Sigmoid colon (tissue), 7 donors: ENCODE results near the gene OR2AJ1. TPM values are rescaled to one million over a fixed set of nuclear protein-coding genes. Genes with fewer than 3 reads are reported as not detected.
"Not testable (repeated sequence)": the region's sequence is repeated elsewhere in the genome, so short reads cannot be mapped to it uniquely, and the experiment has no call there.

Experiments
- DNase-seq: peaks from one replicate; pipeline ENCODE4 v3.0.0-alpha.2; 2019
- H3K27ac ChIP-seq, 4 donors: fragments of 200-600 bp; sonication (generic); one replicate each; pipeline ENCODE4 v1.5.1; 2016 to 2019; ENCODE audit warnings: mild to moderate bottlenecking in 1 of 4
- H3K27me3 ChIP-seq, 3 donors: fragments of 200-600 bp; sonication (generic); one replicate each; pipeline ENCODE4 v1.5.1; 2019; ENCODE audit warnings: mild to moderate bottlenecking in 1 of 3
- H3K36me3 ChIP-seq, 4 donors: fragments of 200-600 bp; sonication (generic); one replicate each; pipeline ENCODE4 v1.5.1; 2016 to 2019
- H3K4me1 ChIP-seq, 4 donors: fragments of 200-600 bp; sonication (generic); one replicate each; pipeline ENCODE4 v1.5.1; 2017 to 2019
- H3K4me3 ChIP-seq, 4 donors: fragments of 200-600 bp; sonication (generic); one replicate each; pipeline ENCODE4 v1.5.1; 2017 to 2019; ENCODE audit warnings: mild to moderate bottlenecking in 2 of 4, moderate library complexity in 1 of 4
- H3K9me3 ChIP-seq, 4 donors: fragments of 200-600 bp in 3 of 4; sonication (generic) in 3 of 4; one replicate each; pipeline versions ENCODE4 v1.5.1 to v1.6.1; 2013 to 2019
- CTCF ChIP-seq, 4 experiments: fragments of 450-650 bp in 3 of 4; fragments of 200-600 bp in 1 of 4; IDR thresholded peaks; one replicate each; pipeline ENCODE4 v1.5.1; 2016 to 2019; ENCODE audit warnings: antibody characterized with exemption in 4 of 4, mild to moderate bottlenecking in 3 of 4, moderate library complexity in 2 of 4
- EP300 ChIP-seq, 4 donors: sonication (generic); formaldehyde crosslinking; IDR thresholded peaks; one replicate each; pipeline ENCODE4 v1.6.1; 2017; ENCODE audit warnings: antibody characterized with exemption in 4 of 4
- POLR2A ChIP-seq, 2 donors: fragments of 450-650 bp; IDR thresholded peaks; one replicate each; pipeline ENCODE4 v1.6.1; 2016; ENCODE audit warnings: antibody characterized with exemption in 2 of 2, mild to moderate bottlenecking in 2 of 2, moderate library complexity in 2 of 2
- POLR2AphosphoS5 ChIP-seq, 4 donors: sonication (generic); formaldehyde crosslinking; IDR thresholded peaks; one replicate each; pipeline ENCODE4 v1.6.1; 2017; ENCODE audit warnings: antibody characterized with exemption in 4 of 4
- WGBS, 2 donors: extraction: QIAGEN DNeasy Blood & Tissue Kit; methylation state at CpG; one replicate each; pipeline ENCODE4 v1.1.7; 2013; 5-methylcytosine and 5-hydroxymethylcytosine counted together
- intact Hi-C: fragments of 100-400 bp; cut with DNase I; formaldehyde crosslinking; loops from one replicate; pipeline ENCODE4 v1.15.1; 2023
- polyA plus RNA-seq, 3 donors: library from polyadenylated mRNA; stranded (reverse); fragments of 200-250 nt; gene quantifications; one replicate each; pipeline ENCODE4 v1.2.3, GENCODE V29; 2013
- total RNA-seq, 4 donors: library from RNA; depleted of rRNA; stranded (reverse); fragments of >200 nt; gene quantifications; one replicate each; pipeline ENCODE4 v1.1.0, GENCODE V29; 2016
- donor health status: healthy with polysubstance abuse.
- donor health status: Bipolar disorder and iron deficiency.
- donor health status: healthy.

OR2AJ1 gene
- total and polyA plus RNA-seq, 7 donors, result not detected

GRCh38 chr1:247933989-247934388, 9.3 kb downstream of the OR2AJ1 start:
- intact Hi-C loops, result no loop called here

GRCh38 chr1:247935781-247936180, 11.1 kb downstream of the OR2AJ1 start:
- H3K9me3 ChIP-seq, result peaks cover 0 to 5% (median 0%) of the 10 kb centered on the region in 4 donors
- intact Hi-C loops, result no loop called here
- no peak overlapping the region for H3K4me3 ChIP-seq
- no peak overlapping the region for H3K27ac ChIP-seq
- TF ChIP-seq POLR2A (IDR thresholded peaks at IDR 0.05) (no peak), CTCF (IDR thresholded peaks at IDR 0.05) (no peak), EP300 (IDR thresholded peaks at IDR 0.05) (no peak), POLR2AphosphoS5 (IDR thresholded peaks at IDR 0.05) (no peak)
- WGBS, 2 donors, result 92 to 94% methylated on average over 9 of the region's 9 CpGs
- no peak for DNase-seq
- H3K27me3 ChIP-seq, result peaks cover 0 to 13% (median 0%) of the 10 kb centered on the region in 3 donors
- H3K36me3 ChIP-seq, result no peaks in the 10 kb centered on the region
- H3K4me1 ChIP-seq, result peaks cover 0 to 4% (median 0%) of the 10 kb centered on the region in 4 donors

More at GRCh38 chr1:247933989-247934388, 9.3 kb downstream of the OR2AJ1 start:
- Histone ChIP-seq H3K9me3 (peaks cover 0 to 5% (median 0%) of the 10 kb centered on the region in 4 donors), H3K27ac (no peak overlapping the region), H3K4me3 (no peak overlapping the region), H3K27me3 (peaks cover 0 to 13% (median 0%) of the 10 kb centered on the region in 3 donors), H3K4me1 (peaks cover 0 to 4% (median 0%) of the 10 kb centered on the region in 4 donors), H3K36me3 (no peaks in the 10 kb centered on the region)
- DNase-seq, result peak; percentile 57
- TF ChIP-seq POLR2A (IDR thresholded peaks at IDR 0.05), result no peak
- TF ChIP-seq CTCF (IDR thresholded peaks at IDR 0.05), result no peak
- no peak for TF ChIP-seq POLR2AphosphoS5 (IDR thresholded peaks at IDR 0.05)
- TF ChIP-seq EP300 (IDR thresholded peaks at IDR 0.05), result no peak
- 94 to 96% methylated on average over 8 of the region's 8 CpGs for WGBS, 2 donors

GRCh38 chr1:247936415-247936814, 11.7 kb downstream of the OR2AJ1 start:
- intact Hi-C loops, result no loop called here
- H3K4me1 ChIP-seq, result peaks cover 0 to 4% (median 0%) of the 10 kb centered on the region in 4 donors
- no peaks in the 10 kb centered on the region for H3K36me3 ChIP-seq
- H3K27ac ChIP-seq, result no peak overlapping the region
- peaks cover 0 to 5% (median 0%) of the 10 kb centered on the region in 4 donors for H3K9me3 ChIP-seq
- no peak for DNase-seq
- no peak for TF ChIP-seq POLR2AphosphoS5 (IDR thresholded peaks at IDR 0.05)
- no peak for TF ChIP-seq EP300 (IDR thresholded peaks at IDR 0.05)
- peaks cover 0 to 13% (median 0%) of the 10 kb centered on the region in 3 donors for H3K27me3 ChIP-seq
- no peak overlapping the region for H3K4me3 ChIP-seq
- 91 to 95% methylated on average over 18 of the region's 18 CpGs for WGBS, 2 donors

GRCh38 chr1:247936965-247937734, 12.5 kb downstream of the OR2AJ1 start:
- H3K9me3 ChIP-seq, H3K27ac ChIP-seq, H3K4me1 ChIP-seq, H3K36me3 ChIP-seq, intact Hi-C loops: not testable (repeated sequence)
- Histone ChIP-seq H3K27me3 (peaks cover 0 to 13% (median 0%) of the 10 kb centered on the region in 3 donors), H3K4me3 (peak overlapping the region in 3 of 4 donors; percentile 21 to 27 (median 26))
- DNase-seq, result peak; percentile 71
- TF ChIP-seq CTCF (IDR thresholded peaks at IDR 0.05), result peak in 1 of 4 experiments; percentile 41
- 7 to 49% methylated on average over 44 of the region's 44 CpGs for WGBS, 2 donors

DNA sequence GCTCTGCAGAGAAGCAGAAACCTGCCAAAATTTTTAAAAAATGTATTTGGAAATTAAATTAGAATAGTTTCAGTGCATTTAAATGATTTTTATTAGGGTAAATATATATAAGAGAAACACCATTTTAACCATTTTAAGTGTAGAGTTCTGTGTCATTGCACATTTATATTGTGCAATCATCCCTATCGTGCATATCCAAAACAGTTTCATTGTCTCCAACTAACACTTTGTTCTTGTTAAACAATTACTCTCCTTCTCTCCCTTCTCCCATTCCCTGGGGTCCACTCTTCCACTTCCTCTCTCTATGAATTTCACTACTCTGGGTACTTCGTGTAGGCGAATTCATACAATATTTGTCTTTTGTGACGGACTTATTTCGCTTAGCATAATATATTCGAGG, 17.9 kb downstream of the OR2AJ1 start:
- no peak for TF ChIP-seq POLR2AphosphoS5 (IDR thresholded peaks at IDR 0.05)
- no peak for TF ChIP-seq EP300 (IDR thresholded peaks at IDR 0.05)
- Histone ChIP-seq H3K9me3 (no peaks in the 10 kb centered on the region), H3K4me3 (no peak overlapping the region), H3K27me3 (peaks cover 0 to 7% (median 0%) of the 10 kb centered on the region in 3 donors), H3K27ac (no peak overlapping the region), H3K4me1 (no peaks in the 10 kb centered on the region), H3K36me3 (no peaks in the 10 kb centered on the region)
- intact Hi-C loops, result no loop called here
- no peak for DNase-seq
- 81 to 89% methylated on average over 6 of the region's 6 CpGs for WGBS, 2 donors
